Caco-2 (cell line): ENCODE measurements around the gene ZBTB21. TPM values are rescaled to one million over a fixed set of nuclear protein-coding genes. Genes with fewer than 3 reads are reported as not detected.

Experiments used
- BruUV-seq: library from RNA; stranded (reverse); fragments of 400-500 nt; replicated peaks from 2 replicates; lab custom pipeline; 2021; lab: Mats Ljungman, UMichigan
- CTCF ChIA-PET: fragments of 300-600 bp; sonication (Branson Sonifier 250); formaldehyde crosslinking; loops from one replicate; lab custom pipeline; 2022; ENCODE audit warnings: antibody characterized with exemption; lab: Charles Lee
- POLR2A ChIA-PET: fragments of 300-600 bp; sonication (Branson Sonifier 250); formaldehyde crosslinking; loops from one replicate; lab custom pipeline; 2022; ENCODE audit warnings: antibody characterized with exemption; lab: Charles Lee
- DNase-seq, 2 experiments: peaks; one replicate each; pipeline versions ENCODE4 v3.0.0 to v3.0.0-alpha.2; 2020 to 2022
- H3K27me3 ChIP-seq: replicated peaks from 2 replicates; pipeline ENCODE4 v1.6.0; 2011; ENCODE audit warnings: low read length; ENCODE audit not compliant: control insufficient read depth, insufficient read depth
- H3K36me3 ChIP-seq: 2 replicates; pipeline ENCODE4 v1.5.1; 2011; ENCODE audit warnings: low read length; ENCODE audit not compliant: control insufficient read depth, insufficient read depth
- H3K4me1 ChIP-seq: fragments of 250-450 bp; sonication (Bioruptor Pico); 2 replicates; pipeline ENCODE4 v1.5.1; 2020; ENCODE audit warnings: mild to moderate bottlenecking
- H3K4me3 ChIP-seq: 2 replicates; pipeline ENCODE4 v1.5.1; 2011; ENCODE audit warnings: low read depth, mild to moderate bottlenecking, control low read depth, low read length
- H3K9me3 ChIP-seq: fragments of 250-450 bp; sonication (Bioruptor Pico); 2 replicates; pipeline ENCODE4 v1.5.1; 2020; ENCODE audit warnings: mild to moderate bottlenecking, moderate library complexity
- H3K27ac Mint-ChIP-seq: one replicate; pipeline ENCODE4 v1.8.0; 2022; ENCODE audit warnings: mixed read lengths; ENCODE audit not compliant: unreplicated experiment
- H3K27me3 Mint-ChIP-seq: one replicate; pipeline ENCODE4 v1.8.0; 2022; ENCODE audit warnings: mixed read lengths; ENCODE audit not compliant: insufficient read depth, unreplicated experiment
- H3K36me3 Mint-ChIP-seq: one replicate; pipeline ENCODE4 v1.8.0; 2022; ENCODE audit warnings: mild to moderate bottlenecking, mixed read lengths; ENCODE audit not compliant: insufficient read depth, unreplicated experiment
- H3K4me1 Mint-ChIP-seq: one replicate; pipeline ENCODE4 v1.8.0; 2022; ENCODE audit warnings: low read depth, mixed read lengths; ENCODE audit not compliant: unreplicated experiment
- H3K4me3 Mint-ChIP-seq: one replicate; pipeline ENCODE4 v1.8.0; 2022; ENCODE audit warnings: mild to moderate bottlenecking, moderate library complexity, mixed read lengths; ENCODE audit not compliant: unreplicated experiment
- H3K9me3 Mint-ChIP-seq: one replicate; pipeline ENCODE4 v1.8.0; 2022; ENCODE audit warnings: mixed read lengths; ENCODE audit not compliant: unreplicated experiment
- CTCF ChIP-seq, 2 experiments: fragments of 200-600 bp in 1 of 2; IDR thresholded peaks; 1 replicate in 1 of 2; 2 replicates in 1 of 2; pipeline versions ENCODE4 v1.5.1 to v1.8.0; 2011 to 2022; ENCODE audit warnings: antibody characterized with exemption in 1 of 2, control low read depth in 1 of 2, inconsistent platforms in 1 of 2, low read depth in 1 of 2, low read length in 1 of 2, mild to moderate bottlenecking in 1 of 2, moderate library complexity in 1 of 2; ENCODE audit not compliant: insufficient read depth in 1 of 2, severe bottlenecking in 1 of 2, unreplicated experiment in 1 of 2
- intact Hi-C: fragments of 100-400 bp; cut with micrococcal nuclease; formaldehyde crosslinking; loops from one replicate; pipeline ENCODE4 v1.10.0; 2022; ENCODE audit not compliant: unreplicated experiment
- total RNA-seq: library from RNA; stranded (reverse); gene quantifications from 2 replicates; pipeline ENCODE4 v1.2.3, GENCODE V29; 2022

ZBTB21 gene
- total RNA-seq, 1 experiment from 2014 or later = 21.4 TPM

- no peaks in the 10 kb centered on the region for H3K36me3 ChIP-seq
- DNase-seq = no peak
- H3K4me1 ChIP-seq = peaks cover 52% of the 10 kb centered on the region
- H3K27me3 ChIP-seq = no peaks in the 10 kb centered on the region
- TF ChIP-seq CTCF (IDR thresholded peaks at IDR 0.05; ENCODE audit: insufficient read depth in 1 of 2, low read depth in 1 of 2, low read length in 1 of 2, severe bottlenecking in 1 of 2, unreplicated experiment in 1 of 2) = no peak
- peaks cover 27% of the 10 kb centered on the region for H3K4me1 Mint-ChIP-seq
- no peak overlapping the region for H3K4me3 ChIP-seq
- intact Hi-C loops = no loop called here
- no peaks in the 10 kb centered on the region for H3K27me3 Mint-ChIP-seq
- H3K27ac Mint-ChIP-seq = peak overlapping the region; percentile 85
- CTCF ChIA-PET = no interaction called here
- no peaks in the 10 kb centered on the region for H3K9me3 Mint-ChIP-seq
- no peak overlapping the region for H3K4me3 Mint-ChIP-seq
- peaks cover 9% of the 10 kb centered on the region for H3K36me3 Mint-ChIP-seq
- no peaks in the 10 kb centered on the region for H3K9me3 ChIP-seq
- no TSS peak for BruUV-seq
- POLR2A ChIA-PET = no interaction called here
Observed at GRCh38 chr21:42058631-42059111, 48.5 kb upstream of the ZBTB21 start.

GRCh38 chr21:42057851-42058437 lies 47.8 kb upstream of the ZBTB21 start:
- Histone ChIP-seq H3K4me3 (no peak overlapping the region; the same call in 1 of the 2 replicates), H3K4me1 (peaks cover 52% of the 10 kb centered on the region), H3K36me3 (no peaks in the 10 kb centered on the region), H3K27me3 (no peaks in the 10 kb centered on the region), H3K9me3 (no peaks in the 10 kb centered on the region)
- no TSS peak for BruUV-seq
- ChIA-PET POLR2A (no interaction called here), CTCF (interaction anchor here (0.8 kb wide), 1 partner anchor 52 kb away, joined by 3 read pairs; no protein-coding TSS in a partner anchor)
- Mint-ChIP-seq H3K27me3 (no peaks in the 10 kb centered on the region), H3K36me3 (peaks cover 9% of the 10 kb centered on the region), H3K4me1 (peaks cover 27% of the 10 kb centered on the region), H3K27ac (peak overlapping the region; percentile 85), H3K9me3 (no peaks in the 10 kb centered on the region), H3K4me3 (peak overlapping the region; percentile 70)
- no peak for DNase-seq
- no peak for TF ChIP-seq CTCF (IDR thresholded peaks at IDR 0.05; ENCODE audit: insufficient read depth in 1 of 2, low read depth in 1 of 2, low read length in 1 of 2, severe bottlenecking in 1 of 2, unreplicated experiment in 1 of 2)
- intact Hi-C loops = loop anchor here (1.0 to 2.0 kb wide), 4 partner anchors 9 to 59 kb away; partner anchors contain the start of gene ZBTB21

GRCh38 chr21:42056996-42057689 lies 47.0 kb upstream of the ZBTB21 start:
- peaks cover 52% of the 10 kb centered on the region for H3K4me1 ChIP-seq
- H3K27me3 ChIP-seq = no peaks in the 10 kb centered on the region
- BruUV-seq = TSS peak; percentile 93
- intact Hi-C loops = loop anchor here (1.0 to 2.0 kb wide), 4 partner anchors 10 to 60 kb away; partner anchors contain the start of gene ZBTB21
- no peaks in the 10 kb centered on the region for H3K27me3 Mint-ChIP-seq
- peaks cover 9% of the 10 kb centered on the region for H3K36me3 Mint-ChIP-seq
- CTCF ChIA-PET = interaction anchor here (0.8 kb wide), 1 partner anchor 51 kb away, joined by 3 read pairs; no protein-coding TSS in a partner anchor
- H3K9me3 ChIP-seq = no peaks in the 10 kb centered on the region
- H3K27ac Mint-ChIP-seq = peak overlapping the region; percentile 85
- no peaks in the 10 kb centered on the region for H3K36me3 ChIP-seq
- POLR2A ChIA-PET = no interaction called here
- peak overlapping the region; percentile 30 for H3K4me3 ChIP-seq
- peaks cover 27% of the 10 kb centered on the region for H3K4me1 Mint-ChIP-seq
- H3K9me3 Mint-ChIP-seq = no peaks in the 10 kb centered on the region
- DNase-seq = peak; percentile 84 to 86
- no peak for TF ChIP-seq CTCF (IDR thresholded peaks at IDR 0.05; ENCODE audit: insufficient read depth in 1 of 2, low read depth in 1 of 2, low read length in 1 of 2, severe bottlenecking in 1 of 2, unreplicated experiment in 1 of 2)
- H3K4me3 Mint-ChIP-seq = peak overlapping the region; percentile 70
